Fibroblast of lung (primary cell): ENCODE data around the gene TERT.

Source experiments
- CTCF ChIP-seq, 2 donors: IDR thresholded peaks in 1 of 2; conservative IDR thresholded peaks in 1 of 2; 1 replicate in 1 of 2; 2 replicates in 1 of 2; pipeline ENCODE4 v1.5.1; 2011 to 2012; ENCODE audit warnings: low read length in 2 of 2, control low read depth in 1 of 2, inconsistent platforms in 1 of 2, low read depth in 1 of 2, mild to moderate bottlenecking in 1 of 2
- EZH2 ChIP-seq: IDR thresholded peaks from 2 replicates; pipeline ENCODE4 v1.5.1; 2012; ENCODE audit warnings: low read length, control low read depth, mild to moderate bottlenecking; ENCODE audit errors: missing control alignments

DNA sequence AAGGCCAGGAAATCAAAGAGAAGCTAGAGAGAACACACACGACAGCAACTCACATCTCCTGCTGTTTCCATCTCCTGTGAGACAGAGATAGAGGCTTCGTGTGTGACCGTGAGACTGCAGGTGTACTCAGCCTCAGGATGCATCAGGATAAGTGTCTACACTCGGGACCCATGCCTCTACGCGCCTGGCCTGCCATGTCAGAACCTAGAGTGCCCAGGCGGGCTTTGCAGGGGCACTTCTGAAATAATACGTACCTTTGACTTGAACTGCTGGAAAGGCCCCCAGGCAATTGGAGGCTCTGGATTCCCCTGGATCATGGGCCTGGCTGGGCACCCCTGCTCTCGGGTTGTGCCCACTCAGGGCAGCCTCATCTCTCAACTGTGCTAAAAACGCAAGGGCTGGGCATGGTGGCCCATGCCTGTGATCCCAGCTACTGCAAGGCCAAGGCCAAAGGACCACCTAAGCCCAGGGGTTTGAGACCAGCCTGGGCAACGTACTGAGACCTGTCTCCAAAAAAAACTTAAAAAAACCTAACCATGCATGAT is 37.1 kb upstream of the TERT start:
- no peak for TF ChIP-seq CTCF (conservative IDR thresholded peaks at IDR 0.05 in 1 of 2, IDR thresholded peaks at IDR 0.05 in 1 of 2; ENCODE audit: low read depth in 1 of 2, low read length in 2 of 2)
- TF ChIP-seq EZH2, result no peak
